ENCODE data around the gene RGS19.

The RGS19 gene

GRCh38 chr20:64037199-64037497, 42.2 kb downstream of the RGS19 start:
- Histone ChIP-seq H3K27me3 (replicated peaks in 2 of 5; ENCODE audit: control insufficient read depth in 4 of 5, insufficient read depth in 5 of 5, low read length in 4 of 5) (peaks cover 0 to 8% (median 2%) of the 10 kb centered on the region in 5 experiments), H3K36me3 (ENCODE audit: control insufficient read depth in 4 of 4, insufficient read depth in 4 of 4, low read length in 3 of 4) (peaks cover 5 to 27% (median 24%) of the 10 kb centered on the region in 4 experiments), H3K9me3 (ENCODE audit: control extremely low read depth in 1 of 5, control insufficient read depth in 4 of 5, insufficient read depth in 2 of 5, low read depth in 1 of 5, low read length in 4 of 5) (no peaks in the 10 kb centered on the region), H3K4me1 (ENCODE audit: control extremely low read depth in 1 of 4, control insufficient read depth in 4 of 4, insufficient read depth in 4 of 4, low read length in 3 of 4) (peaks cover 10 to 66% (median 59%) of the 10 kb centered on the region in 4 experiments), H3K27ac (ENCODE audit: insufficient read depth in 1 of 2, low read depth in 1 of 2, low read length in 2 of 2, poor library complexity in 1 of 2, severe bottlenecking in 2 of 2) (no peak overlapping the region), H3K4me3 (ENCODE audit: control insufficient read depth in 1 of 7, extremely low read depth in 1 of 7, insufficient read depth in 4 of 7, low read depth in 2 of 7, low read length in 6 of 7) (no peak overlapping the region)
- 100% methylated on average over 1 of the region's 3 CpGs for WGBS (ENCODE audit: insufficient coverage)
- ChIA-PET POLR2A (interaction anchor here (0.6 kb wide), 1 partner anchor 45 kb away, joined by 3 read pairs; no protein-coding TSS in a partner anchor), CTCF (interaction anchor here (0.8 to 7.5 kb wide), 7 partner anchors 14 to 83 kb away, joined by 3 to 187 read pairs (median 7); partner anchors contain the start of genes PRPF6, RGS19, SAMD10 and SOX18)
- no peak for DNase-seq

- H3K36me3 ChIP-seq (ENCODE audit: control insufficient read depth in 4 of 4, insufficient read depth in 4 of 4, low read length in 3 of 4), result peaks cover 5 to 33% (median 29%) of the 10 kb centered on the region in 4 experiments
- ChIA-PET CTCF (interaction anchor here (0.8 to 7.5 kb wide), 8 partner anchors 13 to 84 kb away, joined by 3 to 187 read pairs (median 7); partner anchors contain the start of genes PRPF6, RGS19, SAMD10 and SOX18), POLR2A (interaction anchor here (0.6 kb wide), 1 partner anchor 46 kb away, joined by 3 read pairs; no protein-coding TSS in a partner anchor)
- no peak overlapping the region for H3K4me3 ChIP-seq (ENCODE audit: control insufficient read depth in 1 of 7, extremely low read depth in 1 of 7, insufficient read depth in 4 of 7, low read depth in 2 of 7, low read length in 6 of 7)
- peaks cover 0 to 8% (median 2%) of the 10 kb centered on the region in 5 experiments for H3K27me3 ChIP-seq (replicated peaks in 2 of 5; ENCODE audit: control insufficient read depth in 4 of 5, insufficient read depth in 5 of 5, low read length in 4 of 5)
- WGBS (ENCODE audit: insufficient coverage), result 66% methylated on average over 16 of the region's 17 CpGs
- peaks cover 10 to 60% (median 53%) of the 10 kb centered on the region in 4 experiments for H3K4me1 ChIP-seq (ENCODE audit: control extremely low read depth in 1 of 4, control insufficient read depth in 4 of 4, insufficient read depth in 4 of 4, low read length in 3 of 4)
- H3K27ac ChIP-seq (ENCODE audit: insufficient read depth in 1 of 2, low read depth in 1 of 2, low read length in 2 of 2, poor library complexity in 1 of 2, severe bottlenecking in 2 of 2), result no peak overlapping the region
- DNase-seq, result peak in 2 of 3 donors; percentile 72 to 75
- H3K9me3 ChIP-seq (ENCODE audit: control extremely low read depth in 1 of 5, control insufficient read depth in 4 of 5, insufficient read depth in 2 of 5, low read depth in 1 of 5, low read length in 4 of 5), result no peaks in the 10 kb centered on the region
These were observed 42.7 kb downstream of the RGS19 start for GRCh38 chr20:64036346-64037198.

GRCh38 chr20:64035933-64036345, 43.4 kb downstream of the RGS19 start, which contains the start of gene C20orf204:
TSS of gene C20orf204 (plus strand) at chr20:64036182. CDS start at chr20:64036324, 142 bp downstream.
- H3K27ac ChIP-seq (ENCODE audit: insufficient read depth in 1 of 2, low read depth in 1 of 2, low read length in 2 of 2, poor library complexity in 1 of 2, severe bottlenecking in 2 of 2), result no peak within 1 kb of the TSS
- ChIA-PET POLR2A (no interaction called here), CTCF (interaction anchor here (1.2 to 7.5 kb wide), 3 partner anchors 20 to 79 kb away, joined by 3 to 187 read pairs (median 7); partner anchors contain the start of genes SOX18 and TCEA2)
- peaks cover 7 to 54% (median 47%) of the 10 kb centered on the region in 4 experiments for H3K4me1 ChIP-seq (ENCODE audit: control extremely low read depth in 1 of 4, control insufficient read depth in 4 of 4, insufficient read depth in 4 of 4, low read length in 3 of 4)
- DNase-seq, result no peak
- 97% methylated on average over 7 of the region's 10 CpGs for WGBS (ENCODE audit: insufficient coverage)
- H3K27me3 ChIP-seq (replicated peaks in 2 of 5; ENCODE audit: control insufficient read depth in 4 of 5, insufficient read depth in 5 of 5, low read length in 4 of 5), result peaks cover 0 to 8% (median 2%) of the 10 kb centered on the region in 5 experiments
- H3K9me3 ChIP-seq (ENCODE audit: control extremely low read depth in 1 of 5, control insufficient read depth in 4 of 5, insufficient read depth in 2 of 5, low read depth in 1 of 5, low read length in 4 of 5), result no peaks in the 10 kb centered on the region
- H3K4me3 ChIP-seq (ENCODE audit: control insufficient read depth in 1 of 7, extremely low read depth in 1 of 7, insufficient read depth in 4 of 7, low read depth in 2 of 7, low read length in 6 of 7), result no peak within 1 kb of the TSS
- H3K36me3 ChIP-seq (ENCODE audit: control insufficient read depth in 4 of 4, insufficient read depth in 4 of 4, low read length in 3 of 4), result peaks cover 5 to 37% (median 32%) of the 10 kb centered on the region in 4 experiments

GRCh38 chr20:64035066-64035932, 44.0 kb downstream of the RGS19 start:
- Histone ChIP-seq H3K4me3 (ENCODE audit: control insufficient read depth in 1 of 7, extremely low read depth in 1 of 7, insufficient read depth in 4 of 7, low read depth in 2 of 7, low read length in 6 of 7) (no peak overlapping the region), H3K27ac (ENCODE audit: insufficient read depth in 1 of 2, low read depth in 1 of 2, low read length in 2 of 2, poor library complexity in 1 of 2, severe bottlenecking in 2 of 2) (no peak overlapping the region), H3K36me3 (ENCODE audit: control insufficient read depth in 4 of 4, insufficient read depth in 4 of 4, low read length in 3 of 4) (peaks cover 5 to 44% (median 39%) of the 10 kb centered on the region in 4 experiments), H3K9me3 (ENCODE audit: control extremely low read depth in 1 of 5, control insufficient read depth in 4 of 5, insufficient read depth in 2 of 5, low read depth in 1 of 5, low read length in 4 of 5) (no peaks in the 10 kb centered on the region), H3K27me3 (replicated peaks in 2 of 5; ENCODE audit: control insufficient read depth in 4 of 5, insufficient read depth in 5 of 5, low read length in 4 of 5) (peaks cover 0 to 8% (median 2%) of the 10 kb centered on the region in 5 experiments), H3K4me1 (ENCODE audit: control extremely low read depth in 1 of 4, control insufficient read depth in 4 of 4, insufficient read depth in 4 of 4, low read length in 3 of 4) (peaks cover 6 to 47% (median 40%) of the 10 kb centered on the region in 4 experiments)
- DNase-seq, result no peak
- WGBS (ENCODE audit: insufficient coverage), result 96% methylated on average over 11 of the region's 17 CpGs
- POLR2A ChIA-PET, result no interaction called here
- CTCF ChIA-PET, result interaction anchor here (1.2 to 7.5 kb wide), 2 partner anchors 20 to 79 kb away, joined by 3 to 187 read pairs; partner anchors contain the start of genes SOX18 and TCEA2

- Histone ChIP-seq H3K4me1 (ENCODE audit: control extremely low read depth in 1 of 4, control insufficient read depth in 4 of 4, insufficient read depth in 4 of 4, low read length in 3 of 4) (peaks cover 0 to 34% (median 28%) of the 10 kb centered on the region in 4 experiments), H3K27me3 (replicated peaks in 2 of 5; ENCODE audit: control insufficient read depth in 4 of 5, insufficient read depth in 5 of 5, low read length in 4 of 5) (peaks cover 0 to 8% (median 2%) of the 10 kb centered on the region in 5 experiments), H3K27ac (ENCODE audit: insufficient read depth in 1 of 2, low read depth in 1 of 2, low read length in 2 of 2, poor library complexity in 1 of 2, severe bottlenecking in 2 of 2) (no peak overlapping the region), H3K4me3 (ENCODE audit: control insufficient read depth in 1 of 7, extremely low read depth in 1 of 7, insufficient read depth in 4 of 7, low read depth in 2 of 7, low read length in 6 of 7) (no peak overlapping the region), H3K9me3 (ENCODE audit: control extremely low read depth in 1 of 5, control insufficient read depth in 4 of 5, insufficient read depth in 2 of 5, low read depth in 1 of 5, low read length in 4 of 5) (no peaks in the 10 kb centered on the region), H3K36me3 (ENCODE audit: control insufficient read depth in 4 of 4, insufficient read depth in 4 of 4, low read length in 3 of 4) (peaks cover 8 to 57% (median 51%) of the 10 kb centered on the region in 4 experiments)
- no peak for DNase-seq
- ChIA-PET POLR2A (no interaction called here), CTCF (interaction anchor here (0.7 kb wide), 1 partner anchor 10 kb away, joined by 4 read pairs; no protein-coding TSS in a partner anchor)
- WGBS (ENCODE audit: insufficient coverage), result 95% methylated on average over 11 of the region's 11 CpGs
These were observed 45.3 kb downstream of the RGS19 start for GRCh38 chr20:64033981-64034493.

- DNase-seq, result no peak
- ChIA-PET POLR2A (no interaction called here), CTCF (interaction anchor here (1.2 kb wide), 1 partner anchor 9 kb away, joined by 3 read pairs; no protein-coding TSS in a partner anchor)
- Histone ChIP-seq H3K36me3 (ENCODE audit: control insufficient read depth in 4 of 4, insufficient read depth in 4 of 4, low read length in 3 of 4) (peaks cover 11 to 64% (median 60%) of the 10 kb centered on the region in 4 experiments), H3K27ac (ENCODE audit: insufficient read depth in 1 of 2, low read depth in 1 of 2, low read length in 2 of 2, poor library complexity in 1 of 2, severe bottlenecking in 2 of 2) (no peak overlapping the region), H3K4me1 (ENCODE audit: control extremely low read depth in 1 of 4, control insufficient read depth in 4 of 4, insufficient read depth in 4 of 4, low read length in 3 of 4) (peaks cover 0 to 25% (median 19%) of the 10 kb centered on the region in 4 experiments), H3K4me3 (ENCODE audit: control insufficient read depth in 1 of 7, extremely low read depth in 1 of 7, insufficient read depth in 4 of 7, low read depth in 2 of 7, low read length in 6 of 7) (no peak overlapping the region), H3K9me3 (ENCODE audit: control extremely low read depth in 1 of 5, control insufficient read depth in 4 of 5, insufficient read depth in 2 of 5, low read depth in 1 of 5, low read length in 4 of 5) (no peaks in the 10 kb centered on the region), H3K27me3 (replicated peaks in 2 of 5; ENCODE audit: control insufficient read depth in 4 of 5, insufficient read depth in 5 of 5, low read length in 4 of 5) (peaks cover 0 to 7% (median 2%) of the 10 kb centered on the region in 5 experiments)
- 96% methylated on average over 30 of the region's 31 CpGs for WGBS (ENCODE audit: insufficient coverage)
These were observed 46.4 kb downstream of the RGS19 start for GRCh38 chr20:64032706-64033624.
